Measurements from ENCODE around the gene ELAVL3. TPM values are rescaled to one million over a fixed set of nuclear protein-coding genes. Genes with fewer than 3 reads are reported as not detected.

Gene ELAVL3
- total RNA-seq, result under 1 TPM in 1 of 2 experiments, not detected in 1; 0.66 TPM
- not detected for polyA plus RNA-seq (2013, experiment 1 of 2)
- polyA plus RNA-seq (2013, experiment 2 of 2), result 0.01 TPM
- 0 to 0.22 (median 0) reads per million in 172 experiments for total RNA-seq

- peak in 2 of 14 experiments; percentile 42 to 44 for DNase-seq
Measured at GRCh38 chr19:11480715-11481533, at the start of gene ELAVL3. ELAVL3 (minus strand) TSS chr19:11481046; CDS start chr19:11480608, 438 bp downstream.

GRCh38 chr19:11530432-11530831, 49.6 kb upstream of the ELAVL3 start:
- Mint-ChIP-seq H3K27me3 (no peaks in the 10 kb centered on the region), H3K27ac (no peak overlapping the region), H3K4me3 (peak overlapping the region; percentile 45), H3K9me3 (no peaks in the 10 kb centered on the region), H3K4me1 (ENCODE audit: low read depth) (peaks cover 27% of the 10 kb centered on the region), H3K36me3 (ENCODE audit: low read depth) (peaks cover 15% of the 10 kb centered on the region)
- peak in 6 of 14 experiments; percentile 11 to 73 (median 29) for DNase-seq
- no peak for ATAC-seq (ENCODE audit: poor library complexity)
- no peak overlapping the region for H3K4me3 ChIP-seq (ENCODE audit: low read length)
- peaks cover 10% of the 10 kb centered on the region for H3K36me3 ChIP-seq (ENCODE audit: insufficient read depth, low read length)
- no peaks in the 10 kb centered on the region for H3K9me3 ChIP-seq (ENCODE audit: control insufficient read depth in 1 of 2, insufficient read depth in 1 of 2, low read length in 2 of 2)
- H3K27me3 ChIP-seq (ENCODE audit: control insufficient read depth in 1 of 2, insufficient read depth in 2 of 2, low read length in 2 of 2), result no peaks in the 10 kb centered on the region
- CTCF ChIA-PET, result no interaction called here
- POLR2A ChIA-PET, result no interaction called here
- no peak overlapping the region for H3K27ac ChIP-seq (ENCODE audit: low read depth in 1 of 2, low read length in 2 of 2)
- intact Hi-C loops (cut with DNase I, micrococcal nuclease), result no loop called here
- H3K4me1 ChIP-seq (ENCODE audit: insufficient read depth, low read length), result peaks cover 19% of the 10 kb centered on the region
- no peak for TF ChIP-seq CTCF (IDR thresholded peaks at IDR 0.05)

More at GRCh38 chr19:11480715-11481533, at the start of gene ELAVL3:
- peaks cover 3% of the 10 kb centered on the region for H3K36me3 ChIP-seq (ENCODE audit: insufficient read depth, low read length)
- Mint-ChIP-seq H3K4me3 (peak within 1 kb of the TSS; percentile 54), H3K9me3 (no peaks in the 10 kb centered on the region), H3K27ac (no peak within 1 kb of the TSS), H3K36me3 (ENCODE audit: low read depth) (peaks cover 8% of the 10 kb centered on the region), H3K4me1 (ENCODE audit: low read depth) (peaks cover 22% of the 10 kb centered on the region), H3K27me3 (peaks cover 57% of the 10 kb centered on the region)
- peaks cover 0 to 20% of the 10 kb centered on the region in 2 experiments for H3K9me3 ChIP-seq (ENCODE audit: control insufficient read depth in 1 of 2, insufficient read depth in 1 of 2, low read length in 2 of 2)
- ChIA-PET POLR2A (no interaction called here), CTCF (interaction anchor here (1.3 to 1.7 kb wide), 3 partner anchors 46 to 100 kb away, joined by 3 to 8 read pairs (median 5); partner anchors contain the start of genes ELOF1, ODAD3 and PRKCSH)
- no peak within 1 kb of the TSS for H3K27ac ChIP-seq (ENCODE audit: low read depth in 1 of 2, low read length in 2 of 2)
- TF ChIP-seq CTCF (IDR thresholded peaks at IDR 0.05), result no peak
- no peak for ATAC-seq (ENCODE audit: poor library complexity)
- H3K27me3 ChIP-seq (ENCODE audit: control insufficient read depth in 1 of 2, insufficient read depth in 2 of 2, low read length in 2 of 2), result peaks cover 27 to 35% of the 10 kb centered on the region in 2 experiments
- peaks cover 36% of the 10 kb centered on the region for H3K4me1 ChIP-seq (ENCODE audit: insufficient read depth, low read length)
- H3K4me3 ChIP-seq (ENCODE audit: low read length), result peak within 1 kb of the TSS; percentile 7
- intact Hi-C loops (cut with DNase I, micrococcal nuclease), result loop anchor here (5.0 to 10.0 kb wide), 3 partner anchors 44 to 239 kb away; partner anchors contain the start of genes ODAD3 (in 2 of the 2) and PRKCSH (in 2 of the 2)

GRCh38 chr19:11528551-11529341, 47.9 kb upstream of the ELAVL3 start, which contains the start of gene ECSIT:
ECSIT (minus strand) TSS chr19:11529134; CDS start chr19:11519170, 9,964 bp downstream.
- intact Hi-C loops (cut with DNase I, micrococcal nuclease), result loop anchor here (2.0 kb wide), 1 partner anchor 30 kb away; the partner anchor contains the start of gene ELOF1 (in 2 of the 2)
- Mint-ChIP-seq H3K4me1 (ENCODE audit: low read depth) (peaks cover 20% of the 10 kb centered on the region), H3K36me3 (ENCODE audit: low read depth) (peaks cover 15% of the 10 kb centered on the region), H3K9me3 (no peaks in the 10 kb centered on the region), H3K27me3 (no peaks in the 10 kb centered on the region), H3K4me3 (peak within 1 kb of the TSS; percentile 97), H3K27ac (peak within 1 kb of the TSS; percentile 93)
- ChIA-PET CTCF (interaction anchor here (0.6 to 1.6 kb wide), 4 partner anchors 8 to 148 kb away, joined by 3 to 5 read pairs (median 4); partner anchors contain the start of gene ELOF1), POLR2A (interaction anchor here (0.6 to 1.8 kb wide), 13 partner anchors 10 to 182 kb away, joined by 3 to 10 read pairs (median 4); partner anchors contain the start of genes CCDC159, ELOF1, PRKCSH and SWSAP1)
- H3K36me3 ChIP-seq (ENCODE audit: insufficient read depth, low read length), result peaks cover 17% of the 10 kb centered on the region
- no peaks in the 10 kb centered on the region for H3K27me3 ChIP-seq (ENCODE audit: control insufficient read depth in 1 of 2, insufficient read depth in 2 of 2, low read length in 2 of 2)
- ATAC-seq (ENCODE audit: poor library complexity) (peak; percentile 99), DNase-seq (peak; percentile 85 to 96 (median 88))
- peaks cover 19% of the 10 kb centered on the region for H3K4me1 ChIP-seq (ENCODE audit: insufficient read depth, low read length)
- peak within 1 kb of the TSS; percentile 70 for H3K4me3 ChIP-seq (ENCODE audit: low read length)
- peak within 1 kb of the TSS; percentile 71 to 78 for H3K27ac ChIP-seq (ENCODE audit: low read depth in 1 of 2, low read length in 2 of 2)
- H3K9me3 ChIP-seq (ENCODE audit: control insufficient read depth in 1 of 2, insufficient read depth in 1 of 2, low read length in 2 of 2), result no peaks in the 10 kb centered on the region
- TF ChIP-seq CTCF (IDR thresholded peaks at IDR 0.05), result no peak
